ENCODE measurements around the gene OPN1MW2. TPM values are rescaled to one million over a fixed set of nuclear protein-coding genes. Genes with fewer than 3 reads are reported as not detected.
"Not testable (repeated sequence)": the region's sequence is repeated elsewhere in the genome, so short reads cannot be mapped to it uniquely, and the experiment has no call there.

OPN1MW2 gene
- total RNA-seq: not detected
- long read RNA-seq: 0 reads

- intact Hi-C loops (cut with DNase I); DNase-seq; ATAC-seq: not testable (repeated sequence)
Measured at GRCh38 chrX:154219456-154219855, at the start of gene OPN1MW2. Gene OPN1MW2, plus strand, starts transcription at chrX:154219756. Its CDS starts 60 bp downstream, at chrX:154219816.

DNA sequence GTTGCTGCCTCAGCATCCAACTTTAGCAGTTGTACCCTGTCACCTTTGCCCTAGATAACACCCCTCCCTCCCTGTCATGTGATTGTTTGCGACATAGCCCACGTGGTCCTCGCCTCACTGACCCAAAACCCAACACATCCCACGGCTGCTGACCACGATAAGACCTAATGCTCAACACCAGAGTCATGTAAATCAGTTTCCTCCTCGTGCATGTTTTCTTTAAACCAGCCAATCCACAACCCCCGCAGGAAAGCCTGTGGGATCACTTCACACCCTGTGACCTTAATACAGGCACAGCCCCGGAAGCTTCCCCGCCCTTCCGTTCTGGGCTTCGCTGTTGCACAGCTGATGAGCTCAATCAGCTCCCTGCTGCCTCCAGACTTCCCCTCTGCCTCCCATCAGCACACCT lies 47.0 kb upstream of the OPN1MW2 start:
- peak; percentile 77 to 92 for ATAC-seq
- DNase-seq; intact Hi-C loops (cut with DNase I): not testable (repeated sequence)

DNA sequence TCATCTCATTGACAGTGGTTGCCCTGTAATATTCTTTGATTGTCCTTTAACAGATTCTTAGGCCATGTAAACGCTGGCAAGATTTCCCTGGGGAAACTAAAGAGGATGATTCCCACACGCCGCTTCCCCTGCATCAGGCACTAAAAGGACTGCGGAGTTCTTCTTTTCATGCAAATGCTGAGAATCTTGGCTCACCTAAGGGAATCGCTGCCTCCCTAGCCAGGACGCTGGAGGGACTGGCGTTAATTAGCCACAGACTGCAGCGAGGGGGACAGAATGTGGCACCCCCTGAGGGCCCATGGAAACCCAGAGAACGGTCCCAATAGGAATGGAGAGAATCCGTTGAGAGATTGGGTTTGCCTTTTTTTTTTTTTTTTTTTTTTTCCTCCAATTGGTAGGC lies 45.2 kb upstream of the OPN1MW2 start:
- DNase-seq; ATAC-seq; intact Hi-C loops (cut with DNase I): not testable (repeated sequence)

- DNase-seq; intact Hi-C loops (cut with DNase I); ATAC-seq: not testable (repeated sequence)
Measured at GRCh38 chrX:154182296-154182695, 37.3 kb upstream of the OPN1MW2 start, which contains the start of gene OPN1MW. Gene OPN1MW, plus strand, starts transcription at chrX:154182596. Its CDS starts 82 bp downstream, at chrX:154182678.

DNA sequence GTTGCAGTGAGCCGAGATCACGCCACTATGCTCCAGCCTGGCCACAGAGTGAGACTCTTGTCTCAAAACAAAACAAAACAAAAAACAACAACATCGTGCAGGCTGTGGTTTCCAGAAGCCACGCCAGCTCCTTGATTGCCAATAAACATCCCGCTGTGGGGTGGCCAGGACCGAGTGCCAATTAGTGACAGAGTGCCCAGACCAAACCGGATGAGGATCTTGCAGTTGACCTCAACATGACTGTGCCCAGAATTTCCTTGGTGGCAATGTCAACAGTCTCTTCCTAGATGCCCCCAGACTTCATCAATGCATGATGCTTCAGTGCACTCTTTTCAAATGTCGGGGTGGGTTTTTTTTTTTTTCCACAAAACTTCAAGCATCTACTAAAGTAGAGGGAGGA lies 35.8 kb upstream of the OPN1MW2 start:
- DNase-seq; intact Hi-C loops (cut with DNase I); ATAC-seq: not testable (repeated sequence)

DNA sequence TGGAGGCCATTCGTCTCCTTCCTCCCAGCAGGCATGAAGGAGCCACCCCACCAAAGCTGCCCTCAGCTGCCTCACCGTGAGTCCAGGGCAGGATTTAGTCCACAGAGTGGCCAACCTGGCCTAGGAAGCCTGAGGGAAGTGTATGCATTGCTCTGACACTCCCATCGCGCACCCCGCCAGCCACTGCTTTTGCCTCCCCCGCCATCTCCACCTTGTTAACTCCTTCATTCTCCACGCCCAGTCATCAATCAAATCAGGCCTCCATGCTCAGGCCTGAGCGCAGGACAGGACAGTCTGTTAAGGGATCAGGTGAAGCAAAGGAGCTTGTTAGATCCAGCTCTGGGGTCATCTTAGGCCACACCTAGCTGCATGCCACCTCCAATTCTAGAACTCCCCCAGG lies 26.7 kb upstream of the OPN1MW2 start:
- ATAC-seq; intact Hi-C loops (cut with DNase I); DNase-seq: not testable (repeated sequence)

DNA sequence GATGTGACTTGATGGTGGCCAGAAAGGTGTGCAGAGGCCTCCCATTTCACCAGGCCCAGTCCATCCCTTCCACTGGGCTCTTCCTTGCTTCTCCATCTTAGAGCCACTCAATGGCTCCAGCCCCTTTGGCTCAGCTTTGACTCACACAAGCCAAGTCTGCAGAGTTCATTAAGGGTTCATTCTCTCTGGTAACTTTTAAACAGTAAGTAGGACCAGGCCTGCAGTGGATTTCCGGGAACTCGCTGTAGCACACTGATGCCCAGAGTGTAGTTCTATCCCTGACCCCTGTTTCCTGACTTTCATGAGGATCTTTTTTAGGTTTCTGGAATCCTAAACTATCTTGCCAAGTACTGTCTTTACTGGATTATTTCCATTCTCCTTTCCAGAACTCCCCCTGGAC lies 25.2 kb upstream of the OPN1MW2 start:
- intact Hi-C loops (cut with DNase I); DNase-seq: not testable (repeated sequence)
- ATAC-seq: peak in 1 of 2 donors; percentile 86

- intact Hi-C loops (cut with DNase I); ATAC-seq; DNase-seq: not testable (repeated sequence)
Measured at GRCh38 chrX:154196466-154196865, 23.1 kb upstream of the OPN1MW2 start.

- peak; percentile 75 to 91 for ATAC-seq
Measured at GRCh38 chrX:154209670-154210418, 9.7 kb upstream of the OPN1MW2 start.

DNA sequence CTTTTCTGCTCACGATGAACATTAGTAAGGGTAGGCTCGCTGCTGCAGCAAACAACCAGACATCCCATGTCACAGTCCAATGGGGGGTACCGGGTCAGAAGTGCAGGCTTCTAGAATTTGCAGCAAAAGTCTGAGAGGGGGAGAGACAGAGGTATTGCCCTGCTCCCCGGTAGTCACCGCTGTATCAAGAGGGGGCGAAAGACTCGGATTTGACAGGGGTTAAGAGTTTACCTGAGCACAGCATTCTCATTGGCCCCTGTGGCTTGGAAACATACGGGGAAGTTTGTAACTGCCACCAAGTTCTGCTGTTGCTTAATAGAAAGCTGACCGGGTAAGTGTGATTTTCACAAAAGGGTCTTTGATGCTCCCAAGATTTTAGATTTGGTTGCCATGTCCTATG lies 8.5 kb upstream of the OPN1MW2 start:
- intact Hi-C loops (cut with DNase I); ATAC-seq; DNase-seq: not testable (repeated sequence)

More at GRCh38 chrX:154209670-154210418, 9.7 kb upstream of the OPN1MW2 start:
- DNase-seq; intact Hi-C loops (cut with DNase I): not testable (repeated sequence)

- intact Hi-C loops (cut with DNase I); ATAC-seq; DNase-seq: not testable (repeated sequence)
Measured at GRCh38 chrX:154211499-154211898, 8.1 kb upstream of the OPN1MW2 start.

GRCh38 chrX:154225292-154225691 lies 5.7 kb downstream of the OPN1MW2 start:
- DNase-seq; ATAC-seq; intact Hi-C loops (cut with DNase I): not testable (repeated sequence)

DNA sequence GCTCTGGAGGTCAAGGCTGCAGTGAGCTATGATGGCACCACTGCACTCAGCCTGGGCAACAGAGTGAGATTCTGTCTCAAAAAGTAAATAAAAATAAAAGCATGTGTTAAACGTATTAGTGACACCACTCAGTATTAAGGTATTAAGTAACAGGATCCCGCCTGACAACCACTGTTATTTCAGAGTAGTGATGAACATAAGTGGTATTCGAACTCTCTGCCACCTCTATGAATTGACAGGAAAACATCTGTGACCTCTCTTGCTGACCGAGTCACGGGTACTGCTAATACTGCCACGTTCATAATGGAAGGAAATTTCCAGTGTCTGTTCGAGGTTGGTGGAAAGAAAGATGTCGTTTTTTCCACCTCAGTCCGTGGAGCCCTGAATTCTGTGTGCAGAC lies 7.2 kb downstream of the OPN1MW2 start:
- intact Hi-C loops (cut with DNase I); DNase-seq; ATAC-seq: not testable (repeated sequence)

GRCh38 chrX:154231443-154231842 lies 11.9 kb downstream of the OPN1MW2 start:
- intact Hi-C loops (cut with DNase I); DNase-seq: not testable (repeated sequence)
- ATAC-seq: peak in 1 of 2 donors; percentile 82

DNA sequence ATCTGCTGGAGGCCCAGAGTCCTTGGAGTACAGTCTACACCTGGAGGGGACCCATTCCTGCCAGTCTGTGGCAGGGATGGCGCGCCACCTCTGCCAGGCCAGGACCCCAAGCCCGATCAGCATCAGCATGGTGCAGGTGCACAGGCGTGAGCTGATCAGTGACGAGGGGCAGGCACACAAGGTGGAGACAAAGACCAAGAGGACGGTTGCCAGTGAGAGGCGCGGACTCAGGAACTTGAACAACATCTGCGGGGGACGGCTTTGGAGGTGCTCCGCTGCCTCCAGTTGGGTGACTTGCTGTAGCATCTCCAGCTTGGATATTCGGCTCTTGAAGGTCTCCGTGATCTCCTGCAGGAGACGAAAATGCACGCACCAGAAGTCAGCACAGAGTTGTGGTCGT lies 14.1 kb downstream of the OPN1MW2 start:
- ATAC-seq; intact Hi-C loops (cut with DNase I); DNase-seq: not testable (repeated sequence)

- intact Hi-C loops (cut with DNase I); ATAC-seq: not testable (repeated sequence)
- DNase-seq: peak; percentile 8
Measured at GRCh38 chrX:154238939-154239559, 19.5 kb downstream of the OPN1MW2 start.

GRCh38 chrX:154239982-154240503 lies 20.5 kb downstream of the OPN1MW2 start:
- DNase-seq; ATAC-seq; intact Hi-C loops (cut with DNase I): not testable (repeated sequence)

DNA sequence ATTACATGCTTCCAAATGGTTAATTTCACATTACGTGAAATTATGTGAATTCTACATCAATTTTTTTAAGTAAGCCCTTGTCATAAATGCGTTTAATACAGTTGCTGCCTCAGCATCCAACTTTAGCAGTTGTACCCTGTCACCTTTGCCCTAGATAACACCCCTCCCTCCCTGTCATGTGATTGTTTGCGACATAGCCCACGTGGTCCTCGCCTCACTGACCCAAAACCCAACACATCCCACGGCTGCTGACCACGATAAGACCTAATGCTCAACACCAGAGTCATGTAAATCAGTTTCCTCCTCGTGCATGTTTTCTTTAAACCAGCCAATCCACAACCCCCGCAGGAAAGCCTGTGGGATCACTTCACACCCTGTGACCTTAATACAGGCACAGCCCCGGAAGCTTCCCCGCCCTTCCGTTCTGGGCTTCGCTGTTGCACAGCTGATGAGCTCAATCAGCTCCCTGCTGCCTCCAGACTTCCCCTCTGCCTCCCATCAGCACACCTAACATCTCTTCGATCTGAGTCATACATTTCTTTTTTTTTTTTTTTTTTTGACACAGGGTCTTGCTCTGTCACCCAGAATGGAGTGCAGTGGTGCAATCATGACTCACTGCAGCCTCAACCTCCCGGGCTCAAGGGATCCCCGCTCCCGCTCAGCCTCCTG lies 28.0 kb downstream of the OPN1MW2 start:
- DNase-seq; intact Hi-C loops (cut with DNase I): not testable (repeated sequence)
- peak; percentile 91 to 94 for ATAC-seq

DNA sequence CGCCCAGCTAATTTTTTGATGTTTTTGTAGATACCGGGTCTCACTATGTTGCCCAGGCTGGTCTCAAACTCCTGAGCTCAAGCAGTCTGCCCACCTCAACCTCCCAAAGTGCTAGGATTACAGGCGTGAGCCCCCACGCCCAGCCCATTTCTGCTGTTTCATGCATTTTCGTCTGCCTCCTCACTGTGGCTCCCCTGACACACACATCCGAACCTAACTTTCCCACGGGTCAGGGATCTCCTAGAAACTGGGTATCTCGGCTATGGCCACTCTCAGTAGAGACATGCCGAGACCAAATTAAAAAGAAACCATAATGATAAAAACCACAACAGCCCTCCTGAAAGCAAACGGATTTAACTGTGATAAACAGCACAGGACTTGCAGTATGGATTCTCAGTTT lies 28.5 kb downstream of the OPN1MW2 start:
- ATAC-seq; intact Hi-C loops (cut with DNase I); DNase-seq: not testable (repeated sequence)

All from left cardiac atrium (tissue), 4 donors.